ENCODE measurements around the gene SMG6.
"Not testable (repeated sequence)": the region's sequence is repeated elsewhere in the genome, so short reads cannot be mapped to it uniquely, and the experiment has no call there.

SMG6 gene

GRCh38 chr17:2174468-2175293, 128.9 kb downstream of the SMG6 start:
- DNase-seq, result no peak

GRCh38 chr17:2174014-2174413, 129.6 kb downstream of the SMG6 start:
- no peak for DNase-seq

GRCh38 chr17:2172999-2173398, 130.6 kb downstream of the SMG6 start:
- no peak for DNase-seq

GRCh38 chr17:2172077-2172851, 131.3 kb downstream of the SMG6 start:
- DNase-seq, result no peak

- DNase-seq, result no peak
These were observed 131.9 kb downstream of the SMG6 start for GRCh38 chr17:2171702-2172076.

GRCh38 chr17:2170023-2170422, 133.6 kb downstream of the SMG6 start:
- no peak for DNase-seq

- not testable (repeated sequence) for DNase-seq
These were observed 137.9 kb downstream of the SMG6 start for GRCh38 chr17:2165723-2166122.

- no peak for DNase-seq
These were observed 145.2 kb downstream of the SMG6 start for GRCh38 chr17:2158396-2158780.

- no peak for DNase-seq
These were observed 145.8 kb downstream of the SMG6 start for GRCh38 chr17:2157675-2158395.

- DNase-seq, result no peak
These were observed 146.5 kb downstream of the SMG6 start for GRCh38 chr17:2157081-2157480.

- DNase-seq, result no peak
These were observed 146.9 kb downstream of the SMG6 start for GRCh38 chr17:2156666-2157065.

GRCh38 chr17:2155573-2155972, 148.0 kb downstream of the SMG6 start:
- DNase-seq, result no peak

- DNase-seq, result no peak
These were observed 152.1 kb downstream of the SMG6 start for GRCh38 chr17:2151358-2152033.

GRCh38 chr17:2150806-2151205, 152.8 kb downstream of the SMG6 start:
- DNase-seq, result no peak

GRCh38 chr17:2149934-2150333, 153.7 kb downstream of the SMG6 start:
- no peak for DNase-seq

GRCh38 chr17:2146132-2146871, 157.3 kb downstream of the SMG6 start:
- no peak for DNase-seq

- DNase-seq, result no peak
These were observed 158.9 kb downstream of the SMG6 start for GRCh38 chr17:2144701-2145100.

- DNase-seq, result no peak
These were observed 160.3 kb downstream of the SMG6 start for GRCh38 chr17:2143332-2143731.

- DNase-seq, result not testable (repeated sequence)
These were observed 160.9 kb downstream of the SMG6 start for GRCh38 chr17:2142682-2143081.

GRCh38 chr17:2140683-2141082, 162.9 kb downstream of the SMG6 start:
- DNase-seq, result no peak

- no peak for DNase-seq
These were observed 164.8 kb downstream of the SMG6 start for GRCh38 chr17:2138761-2139160.

- DNase-seq, result no peak
These were observed 165.3 kb downstream of the SMG6 start for GRCh38 chr17:2138318-2138717.

All from stimulated activated naive CD4-positive, alpha-beta T cell treated with Interleukin-2 at 50 U/mL for 16 hours (primary cell).